Smooth muscle cell (in vitro differentiated cells): ENCODE results near the gene IKZF3. TPM values are rescaled to one million over a fixed set of nuclear protein-coding genes. Genes with fewer than 3 reads are reported as not detected.

Experiments
- DNase-seq: peaks from one replicate; lab custom pipeline; 2025; ENCODE audit not compliant: unreplicated experiment; lab: John Stamatoyannopoulos, UW
- H2AFZ ChIP-seq: fragments of 200-600 bp; sonication (generic); 2 replicates; pipeline ENCODE4 v1.6.0; 2016; ENCODE audit warnings: antibody characterized with exemption, low read depth, mild to moderate bottlenecking
- H3F3A ChIP-seq: fragments of 200-600 bp; sonication (generic); 2 replicates; pipeline ENCODE4 v1.6.0; 2017; ENCODE audit warnings: antibody characterized with exemption, low read depth
- H3K27ac ChIP-seq: fragments of 200-600 bp; sonication (generic); 2 replicates; pipeline ENCODE4 v1.5.1; 2016; ENCODE audit warnings: low read depth, mild to moderate bottlenecking
- H3K27me3 ChIP-seq: fragments of 200-600 bp; sonication (generic); 2 replicates; pipeline ENCODE4 v1.6.1; 2016; ENCODE audit warnings: low read depth, mild to moderate bottlenecking
- H3K36me3 ChIP-seq: fragments of 200-600 bp; sonication (generic); 2 replicates; pipeline ENCODE4 v1.5.1; 2016; ENCODE audit warnings: low read depth
- H3K4me1 ChIP-seq: fragments of 200-600 bp; sonication (generic); 2 replicates; pipeline ENCODE4 v1.5.1; 2016; ENCODE audit warnings: low read depth
- H3K4me2 ChIP-seq: fragments of 200-600 bp; sonication (generic); 2 replicates; pipeline ENCODE4 v1.6.0; 2016; ENCODE audit warnings: mild to moderate bottlenecking
- H3K4me3 ChIP-seq: fragments of 200-600 bp; sonication (generic); 2 replicates; pipeline ENCODE4 v1.5.1; 2016; ENCODE audit warnings: mild to moderate bottlenecking
- H3K79me2 ChIP-seq: fragments of 200-600 bp; sonication (generic); 2 replicates; pipeline ENCODE4 v1.6.0; 2016; ENCODE audit warnings: low read depth, mild to moderate bottlenecking
- H3K9ac ChIP-seq: fragments of 200-600 bp; sonication (generic); 2 replicates; pipeline ENCODE4 v1.6.0; 2016; ENCODE audit warnings: low read depth
- H3K9me3 ChIP-seq: fragments of 200-600 bp; sonication (generic); replicated peaks from 2 replicates; pipeline ENCODE4 v1.5.1; 2016; ENCODE audit warnings: low read depth
- H4K20me1 ChIP-seq: fragments of 200-600 bp; sonication (generic); 2 replicates; pipeline ENCODE4 v1.6.0; 2016; ENCODE audit warnings: low read depth
- WGBS: methylation state at CpG from one replicate; pipeline ENCODE4 v1.1.7; 2016; ENCODE audit warnings: low lambda C conversion rate; 5-methylcytosine and 5-hydroxymethylcytosine counted together
- polyA plus RNA-seq: library from polyadenylated mRNA; unstranded; fragments of >200 nt; fragmentation: Nextera tagmentation; extraction: Ambion mirVana; gene quantifications from 2 replicates; pipeline ENCODE4 v1.2.1, GENCODE V29; 2016
- total RNA-seq: library from RNA; depleted of rRNA; stranded (reverse); fragments of >200 nt; gene quantifications from 2 replicates; pipeline ENCODE4 v1.2.3, GENCODE V29; 2014
- TF ChIP-seq, protein P1 (sequence below): fragments of 200-600 bp; sonication (generic); IDR thresholded peaks from 2 replicates; pipeline ENCODE4 v1.5.1; 2017; ENCODE audit warnings: borderline replicate concordance, mild to moderate bottlenecking, antibody characterized with exemption; ENCODE audit not compliant: insufficient read depth, poor library complexity, severe bottlenecking

The IKZF3 gene
- total and polyA plus RNA-seq, 2 experiments from 2014 or later, result under 0.01 TPM; not detected in 1

DNA sequence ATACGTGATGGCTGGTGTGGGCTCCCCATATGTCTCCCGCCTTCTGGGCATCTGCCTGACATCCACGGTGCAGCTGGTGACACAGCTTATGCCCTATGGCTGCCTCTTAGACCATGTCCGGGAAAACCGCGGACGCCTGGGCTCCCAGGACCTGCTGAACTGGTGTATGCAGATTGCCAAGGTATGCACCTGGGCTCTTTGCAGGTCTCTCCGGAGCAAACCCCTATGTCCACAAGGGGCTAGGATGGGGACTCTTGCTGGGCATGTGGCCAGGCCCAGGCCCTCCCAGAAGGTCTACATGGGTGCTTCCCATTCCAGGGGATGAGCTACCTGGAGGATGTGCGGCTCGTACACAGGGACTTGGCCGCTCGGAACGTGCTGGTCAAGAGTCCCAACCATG is 139.4 kb downstream of the IKZF3 start:
- Histone ChIP-seq H3K27me3 (no peaks in the 10 kb centered on the region), H3K27ac (no peak overlapping the region), H3K79me2 (no peaks in the 10 kb centered on the region), H3K4me2 (no peak overlapping the region), H3K4me1 (no peaks in the 10 kb centered on the region), H3K4me3 (no peak overlapping the region), H3K9me3 (no peaks in the 10 kb centered on the region), H4K20me1 (no peaks in the 10 kb centered on the region), H3K9ac (no peak overlapping the region), H3F3A (peaks cover 8% of the 10 kb centered on the region), H3K36me3 (no peaks in the 10 kb centered on the region), H2AFZ (no peak overlapping the region)
- no peak for DNase-seq
- TF ChIP-seq, protein P1, sequence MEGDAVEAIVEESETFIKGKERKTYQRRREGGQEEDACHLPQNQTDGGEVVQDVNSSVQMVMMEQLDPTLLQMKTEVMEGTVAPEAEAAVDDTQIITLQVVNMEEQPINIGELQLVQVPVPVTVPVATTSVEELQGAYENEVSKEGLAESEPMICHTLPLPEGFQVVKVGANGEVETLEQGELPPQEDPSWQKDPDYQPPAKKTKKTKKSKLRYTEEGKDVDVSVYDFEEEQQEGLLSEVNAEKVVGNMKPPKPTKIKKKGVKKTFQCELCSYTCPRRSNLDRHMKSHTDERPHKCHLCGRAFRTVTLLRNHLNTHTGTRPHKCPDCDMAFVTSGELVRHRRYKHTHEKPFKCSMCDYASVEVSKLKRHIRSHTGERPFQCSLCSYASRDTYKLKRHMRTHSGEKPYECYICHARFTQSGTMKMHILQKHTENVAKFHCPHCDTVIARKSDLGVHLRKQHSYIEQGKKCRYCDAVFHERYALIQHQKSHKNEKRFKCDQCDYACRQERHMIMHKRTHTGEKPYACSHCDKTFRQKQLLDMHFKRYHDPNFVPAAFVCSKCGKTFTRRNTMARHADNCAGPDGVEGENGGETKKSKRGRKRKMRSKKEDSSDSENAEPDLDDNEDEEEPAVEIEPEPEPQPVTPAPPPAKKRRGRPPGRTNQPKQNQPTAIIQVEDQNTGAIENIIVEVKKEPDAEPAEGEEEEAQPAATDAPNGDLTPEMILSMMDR, result no peak
- whole genome bisulfite sequencing, result 98% methylated on average over 13 of the region's 13 CpGs

GRCh38 chr17:39722965-39723848 is 140.9 kb downstream of the IKZF3 start:
- Histone ChIP-seq H3K4me1 (no peaks in the 10 kb centered on the region), H3F3A (no peaks in the 10 kb centered on the region), H3K27me3 (no peaks in the 10 kb centered on the region), H2AFZ (no peak overlapping the region), H3K4me2 (no peak overlapping the region), H3K36me3 (no peaks in the 10 kb centered on the region), H3K9me3 (no peaks in the 10 kb centered on the region), H3K27ac (no peak overlapping the region), H4K20me1 (no peaks in the 10 kb centered on the region), H3K4me3 (no peak overlapping the region), H3K9ac (no peak overlapping the region), H3K79me2 (no peaks in the 10 kb centered on the region)
- TF ChIP-seq, protein P1, result no peak
- WGBS, result 92% methylated on average over 34 of the region's 34 CpGs
- no peak for DNase-seq

GRCh38 chr17:39722104-39722503 is 142.0 kb downstream of the IKZF3 start:
- no peaks in the 10 kb centered on the region for H3K27me3 ChIP-seq
- H3K4me2 ChIP-seq, result no peak overlapping the region
- H3K4me3 ChIP-seq, result no peak overlapping the region
- no peaks in the 10 kb centered on the region for H3F3A ChIP-seq
- H3K9me3 ChIP-seq, result no peaks in the 10 kb centered on the region
- no peak overlapping the region for H3K9ac ChIP-seq
- TF ChIP-seq, protein P1, result no peak
- no peaks in the 10 kb centered on the region for H3K4me1 ChIP-seq
- H2AFZ ChIP-seq, result no peak overlapping the region
- no peaks in the 10 kb centered on the region for H3K79me2 ChIP-seq
- no peaks in the 10 kb centered on the region for H3K36me3 ChIP-seq
- no peak overlapping the region for H3K27ac ChIP-seq
- H4K20me1 ChIP-seq, result no peaks in the 10 kb centered on the region
- DNase-seq, result no peak
- WGBS, result over 99% methylated on average over 6 of the region's 6 CpGs
